Colonic mucosa (tissue), 4 donors: ENCODE data around the gene CPNE5. TPM values are rescaled to one million over a fixed set of nuclear protein-coding genes. Genes with fewer than 3 reads are reported as not detected.
"Not testable (repeated sequence)": the region's sequence is repeated elsewhere in the genome, so short reads cannot be mapped to it uniquely, and the experiment has no call there.

ENCODE experiments used
- DNase-seq: peaks from one replicate; pipeline ENCODE4 v3.0.0-alpha.2; 2020
- H3K27ac ChIP-seq: fragments of 200-600 bp; one replicate; pipeline ENCODE4 v1.8.0; 2021
- H3K27me3 ChIP-seq: fragments of 200-600 bp; one replicate; pipeline ENCODE4 v1.8.0; 2021
- H3K36me3 ChIP-seq: fragments of 200-600 bp; one replicate; pipeline ENCODE4 v1.8.0; 2021
- H3K4me1 ChIP-seq: fragments of 200-600 bp; one replicate; pipeline ENCODE4 v1.8.0; 2021; ENCODE audit warnings: mild to moderate bottlenecking
- H3K4me3 ChIP-seq: fragments of 200-600 bp; one replicate; pipeline ENCODE4 v1.8.0; 2021
- H3K9ac ChIP-seq, 2 donors: one replicate each; pipeline ENCODE4 v1.7.0; 2013; ENCODE audit warnings: control low read depth in 2 of 2, low read depth in 2 of 2, low read length in 2 of 2
- H3K9me3 ChIP-seq: fragments of 200-600 bp; one replicate; pipeline ENCODE4 v1.8.0; 2021
- intact Hi-C: fragments of 100-400 bp; cut with DNase I; formaldehyde crosslinking; loops from one replicate; pipeline ENCODE4 v1.14.1; 2022
- total RNA-seq, 2 donors: library from RNA; stranded (reverse); fragmentation: NEBNext Ultra II Directional in 1 of 2; extraction: Animal tissue kit (Norgen Biotek cat#: 25700) in 1 of 2; gene quantifications; one replicate each; pipeline ENCODE4 v1.2.1, GENCODE V29; 2021
- TF ChIP-seq, protein P1 (sequence below): fragments of 200-600 bp; IDR thresholded peaks from one replicate; pipeline ENCODE4 v1.8.0; 2022; ENCODE audit warnings: antibody characterized with exemption, mild to moderate bottlenecking
- donor health status: healthy.
- donor health status: DM: no; HTN: no; CAD: no.
- donor health status: DM: no; HTN: no; CAD: no.

CPNE5 gene
- total RNA-seq, 2 donors from 2014 or later, result 4.6 to 8.0 TPM

DNA sequence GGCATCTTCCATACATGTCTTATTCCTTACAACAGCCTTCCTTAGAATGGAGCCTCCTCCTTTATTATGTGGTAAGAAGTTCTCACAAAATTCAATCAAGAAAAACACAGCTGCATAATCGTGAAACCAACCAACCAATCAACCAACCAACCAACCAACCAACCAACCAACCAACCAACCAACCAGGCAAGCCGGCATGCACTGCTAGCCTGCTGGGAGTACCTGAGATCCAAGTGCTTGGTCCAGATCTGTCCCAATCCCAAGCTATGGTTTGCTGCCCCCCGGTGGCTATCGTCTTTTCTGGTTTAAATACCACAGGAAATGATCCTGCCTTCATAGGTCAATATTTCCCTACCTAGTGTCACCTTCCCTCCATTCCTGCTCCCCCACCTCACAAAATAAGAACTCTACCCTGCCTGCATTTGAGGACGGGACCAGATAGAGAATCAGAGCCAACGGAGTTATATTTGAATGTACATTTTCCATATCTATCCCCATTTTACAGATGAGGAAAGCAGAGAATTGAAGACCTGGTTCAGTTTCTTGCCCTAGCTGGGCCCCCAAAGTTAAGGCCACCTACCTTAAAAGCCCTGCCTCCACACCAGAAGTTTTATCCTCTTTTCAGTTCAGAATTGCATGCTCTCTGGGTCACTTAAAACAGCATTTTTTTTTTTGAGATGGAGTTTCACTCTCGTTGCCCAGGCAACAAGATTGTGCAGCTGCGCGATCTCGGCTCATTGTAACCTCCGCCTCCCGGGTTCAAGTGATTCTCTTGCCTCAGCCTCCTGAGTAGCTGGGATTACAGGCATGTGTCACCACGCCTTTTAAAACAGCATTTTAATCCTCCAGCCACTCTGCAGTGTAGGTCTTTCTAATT, 114.5 kb downstream of the CPNE5 start:
- H3K36me3 ChIP-seq, result no peaks in the 10 kb centered on the region
- no peak overlapping the region for H3K9ac ChIP-seq
- intact Hi-C loops, result loop anchor here (10.0 kb wide), 1 partner anchor 110 kb away; no protein-coding TSS in a partner anchor
- no peaks in the 10 kb centered on the region for H3K27me3 ChIP-seq
- H3K9me3 ChIP-seq, result no peaks in the 10 kb centered on the region
- no peak overlapping the region for H3K4me3 ChIP-seq
- no peaks in the 10 kb centered on the region for H3K4me1 ChIP-seq
- peak; percentile 92 for DNase-seq
- TF ChIP-seq, protein P1, sequence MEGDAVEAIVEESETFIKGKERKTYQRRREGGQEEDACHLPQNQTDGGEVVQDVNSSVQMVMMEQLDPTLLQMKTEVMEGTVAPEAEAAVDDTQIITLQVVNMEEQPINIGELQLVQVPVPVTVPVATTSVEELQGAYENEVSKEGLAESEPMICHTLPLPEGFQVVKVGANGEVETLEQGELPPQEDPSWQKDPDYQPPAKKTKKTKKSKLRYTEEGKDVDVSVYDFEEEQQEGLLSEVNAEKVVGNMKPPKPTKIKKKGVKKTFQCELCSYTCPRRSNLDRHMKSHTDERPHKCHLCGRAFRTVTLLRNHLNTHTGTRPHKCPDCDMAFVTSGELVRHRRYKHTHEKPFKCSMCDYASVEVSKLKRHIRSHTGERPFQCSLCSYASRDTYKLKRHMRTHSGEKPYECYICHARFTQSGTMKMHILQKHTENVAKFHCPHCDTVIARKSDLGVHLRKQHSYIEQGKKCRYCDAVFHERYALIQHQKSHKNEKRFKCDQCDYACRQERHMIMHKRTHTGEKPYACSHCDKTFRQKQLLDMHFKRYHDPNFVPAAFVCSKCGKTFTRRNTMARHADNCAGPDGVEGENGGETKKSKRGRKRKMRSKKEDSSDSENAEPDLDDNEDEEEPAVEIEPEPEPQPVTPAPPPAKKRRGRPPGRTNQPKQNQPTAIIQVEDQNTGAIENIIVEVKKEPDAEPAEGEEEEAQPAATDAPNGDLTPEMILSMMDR, result peak; percentile 34
- no peak overlapping the region for H3K27ac ChIP-seq

DNA sequence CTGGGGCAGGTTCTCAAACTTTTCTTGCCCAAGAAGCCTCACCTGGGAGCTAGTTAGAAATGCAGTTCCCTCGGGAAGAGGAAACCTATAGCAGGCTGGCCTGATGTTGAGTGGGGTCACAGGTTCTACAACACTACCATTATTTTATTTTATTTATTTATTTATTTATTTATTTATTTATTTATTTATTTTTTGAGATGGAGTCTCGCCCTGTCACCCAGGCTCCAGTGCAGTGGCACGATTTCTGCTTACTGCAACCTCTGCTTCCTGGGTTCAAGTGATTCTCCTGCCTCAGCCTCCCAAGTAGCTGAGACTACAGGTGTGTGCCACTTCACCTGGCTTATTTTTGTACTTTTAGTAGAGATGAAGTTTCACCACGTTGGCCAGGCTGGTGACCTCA, 115.3 kb downstream of the CPNE5 start:
- H3K4me1 ChIP-seq, H3K27me3 ChIP-seq, H3K9ac ChIP-seq, H3K36me3 ChIP-seq, H3K9me3 ChIP-seq, H3K27ac ChIP-seq, H3K4me3 ChIP-seq, DNase-seq: not testable (repeated sequence)
- intact Hi-C loops, result loop anchor here (10.0 kb wide), 1 partner anchor 109 kb away; no protein-coding TSS in a partner anchor

DNA sequence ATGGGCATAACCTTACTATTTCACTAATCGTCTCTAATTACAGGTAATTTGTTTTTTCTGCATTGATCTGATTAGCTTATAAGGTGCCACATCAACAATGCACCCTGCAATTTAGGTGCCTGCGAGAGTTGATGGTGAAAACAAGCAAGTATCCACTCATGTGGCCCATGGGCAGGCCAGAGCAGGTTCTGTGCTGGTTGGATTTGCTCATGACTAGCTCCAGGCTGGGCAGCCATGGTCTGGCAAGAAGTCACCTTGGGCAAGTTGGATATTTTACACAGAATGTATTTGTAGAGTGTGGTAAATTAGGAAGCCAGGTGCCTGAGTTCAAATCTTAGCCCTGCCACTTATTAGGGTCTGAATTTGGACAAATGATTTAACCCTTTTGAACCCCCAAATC, 116.4 kb downstream of the CPNE5 start:
- intact Hi-C loops, result loop anchor here (10.0 kb wide), 1 partner anchor 108 kb away; no protein-coding TSS in a partner anchor
- H3K4me3 ChIP-seq, result no peak overlapping the region
- H3K27ac ChIP-seq, result no peak overlapping the region
- no peak overlapping the region for H3K9ac ChIP-seq
- H3K36me3 ChIP-seq, result no peaks in the 10 kb centered on the region
- no peaks in the 10 kb centered on the region for H3K4me1 ChIP-seq
- no peaks in the 10 kb centered on the region for H3K27me3 ChIP-seq
- DNase-seq, result no peak
- H3K9me3 ChIP-seq, result no peaks in the 10 kb centered on the region
- TF ChIP-seq, protein P1, result no peak

DNA sequence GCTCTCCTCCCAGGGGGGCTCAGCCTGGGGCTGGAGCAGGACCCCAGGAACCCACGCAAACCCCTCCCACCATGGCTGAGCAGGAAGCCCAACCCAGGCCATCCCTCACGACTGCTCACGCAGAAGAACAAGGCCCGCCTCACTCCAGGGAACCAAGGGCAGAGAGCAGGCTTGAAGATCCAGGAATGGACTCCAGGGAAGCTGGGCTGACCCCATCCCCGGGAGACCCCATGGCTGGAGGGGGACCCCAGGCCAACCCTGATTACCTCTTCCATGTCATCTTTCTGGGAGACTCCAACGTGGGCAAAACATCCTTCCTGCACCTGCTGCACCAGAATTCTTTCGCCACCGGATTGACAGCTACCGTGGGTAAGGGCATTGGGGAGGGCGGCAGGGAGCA, 116.9 kb downstream of the CPNE5 start:
- intact Hi-C loops, result loop anchor here (10.0 kb wide), 1 partner anchor 108 kb away; no protein-coding TSS in a partner anchor
- H3K4me1 ChIP-seq, result no peaks in the 10 kb centered on the region
- no peaks in the 10 kb centered on the region for H3K9me3 ChIP-seq
- no peaks in the 10 kb centered on the region for H3K27me3 ChIP-seq
- H3K9ac ChIP-seq, result no peak overlapping the region
- H3K4me3 ChIP-seq, result no peak overlapping the region
- TF ChIP-seq, protein P1, result no peak
- no peak for DNase-seq
- no peaks in the 10 kb centered on the region for H3K36me3 ChIP-seq
- H3K27ac ChIP-seq, result no peak overlapping the region

DNA sequence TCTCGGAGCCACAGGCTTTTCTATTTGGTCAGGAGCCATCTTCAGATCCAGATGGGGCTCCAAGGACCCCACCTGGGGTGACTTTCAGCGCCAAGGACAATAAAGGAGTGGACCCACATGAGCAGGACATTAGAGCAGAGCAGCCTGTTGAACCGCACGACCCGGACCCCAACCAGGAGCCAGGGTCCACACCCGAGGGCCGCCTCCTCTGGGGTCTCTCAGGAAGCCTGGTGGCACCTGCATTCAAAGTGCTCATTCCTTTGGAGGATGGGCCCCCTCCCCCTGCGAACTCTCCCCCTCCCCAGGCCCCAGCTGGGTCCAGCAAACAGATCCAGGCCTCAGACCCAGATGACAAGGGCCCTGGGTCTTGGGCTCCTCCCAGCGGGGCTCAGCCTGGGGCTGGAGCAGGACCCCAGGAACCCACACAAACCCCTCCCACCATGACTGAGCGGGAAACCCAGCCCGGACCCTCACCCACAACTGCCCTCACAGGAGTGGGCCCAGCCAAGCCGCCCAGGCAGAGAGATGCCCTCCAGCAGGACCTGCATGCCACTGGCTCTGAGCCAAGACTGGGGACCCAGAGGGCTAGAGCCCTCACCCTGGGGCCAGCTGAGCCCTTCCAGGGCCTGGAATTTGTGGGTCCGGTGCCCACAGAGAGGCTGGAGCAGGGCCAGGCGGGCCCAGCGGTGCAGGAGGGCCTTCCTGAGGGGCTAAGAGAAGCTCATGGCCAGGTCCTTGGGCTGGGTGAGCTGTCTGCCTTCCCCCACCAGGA, 117.7 kb downstream of the CPNE5 start:
- DNase-seq, result no peak
- no peaks in the 10 kb centered on the region for H3K36me3 ChIP-seq
- no peak overlapping the region for H3K4me3 ChIP-seq
- TF ChIP-seq, protein P1, result no peak
- intact Hi-C loops, result loop anchor here (10.0 kb wide), 1 partner anchor 107 kb away; no protein-coding TSS in a partner anchor
- H3K27ac ChIP-seq, result no peak overlapping the region
- no peak overlapping the region for H3K9ac ChIP-seq
- no peaks in the 10 kb centered on the region for H3K27me3 ChIP-seq
- no peaks in the 10 kb centered on the region for H3K4me1 ChIP-seq
- no peaks in the 10 kb centered on the region for H3K9me3 ChIP-seq
